HG02610 (cell line): ENCODE data around the gene AP3S2.
"Not testable (repeated sequence)": the region's sequence is repeated elsewhere in the genome, so short reads cannot be mapped to it uniquely, and the experiment has no call there.

Source experiments
- ATAC-seq: cut with Tn5 transposase; IDR thresholded peaks from one replicate; pipeline ENCODE4 v1.9.1; 2021; ENCODE audit warnings: mild to moderate bottlenecking, moderate library complexity; ENCODE audit not compliant: unreplicated experiment

The AP3S2 gene

GRCh38 chr15:89802986-89803824 is 90.6 kb downstream of the AP3S2 start:
- ATAC-seq: no peak

GRCh38 chr15:89802231-89802928 is 91.4 kb downstream of the AP3S2 start:
- ATAC-seq: no peak

DNA sequence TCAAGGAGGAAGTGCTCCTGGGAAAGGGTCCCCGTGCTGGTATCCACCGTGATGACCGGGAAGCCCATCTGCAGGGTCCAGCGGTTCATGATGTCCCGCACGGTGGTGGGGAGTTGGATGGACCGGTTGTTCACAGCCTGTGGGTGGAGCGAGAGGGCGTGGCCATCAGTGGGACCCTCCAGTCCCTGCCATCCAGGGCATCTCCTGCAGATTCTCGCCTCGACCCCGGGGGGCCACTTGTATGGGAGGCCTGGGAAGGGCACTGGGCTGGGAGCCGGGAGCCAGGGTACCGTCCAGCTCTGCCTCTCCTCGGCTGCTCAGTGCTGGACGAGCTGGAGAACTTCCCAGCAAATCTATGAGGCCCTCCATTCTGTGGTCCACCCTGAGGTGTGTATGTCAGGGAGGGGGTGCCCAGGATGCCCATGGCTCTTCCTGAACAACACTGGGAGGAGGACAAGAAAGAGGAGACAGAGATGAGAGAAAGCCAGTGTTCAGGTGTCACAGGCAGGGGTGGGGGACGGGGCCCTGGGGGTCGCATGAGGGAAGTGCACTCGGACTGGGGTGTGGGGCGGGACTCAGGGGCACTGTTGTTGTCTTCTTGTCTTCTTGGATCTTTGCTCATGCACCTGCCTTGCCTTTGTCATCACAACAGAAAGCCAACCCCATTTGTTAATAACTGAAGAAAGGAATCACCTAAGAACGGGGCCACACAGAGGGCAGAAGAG is 92.2 kb downstream of the AP3S2 start:
- no peak for ATAC-seq

GRCh38 chr15:89799918-89800498 is 93.8 kb downstream of the AP3S2 start:
- no peak for ATAC-seq

DNA sequence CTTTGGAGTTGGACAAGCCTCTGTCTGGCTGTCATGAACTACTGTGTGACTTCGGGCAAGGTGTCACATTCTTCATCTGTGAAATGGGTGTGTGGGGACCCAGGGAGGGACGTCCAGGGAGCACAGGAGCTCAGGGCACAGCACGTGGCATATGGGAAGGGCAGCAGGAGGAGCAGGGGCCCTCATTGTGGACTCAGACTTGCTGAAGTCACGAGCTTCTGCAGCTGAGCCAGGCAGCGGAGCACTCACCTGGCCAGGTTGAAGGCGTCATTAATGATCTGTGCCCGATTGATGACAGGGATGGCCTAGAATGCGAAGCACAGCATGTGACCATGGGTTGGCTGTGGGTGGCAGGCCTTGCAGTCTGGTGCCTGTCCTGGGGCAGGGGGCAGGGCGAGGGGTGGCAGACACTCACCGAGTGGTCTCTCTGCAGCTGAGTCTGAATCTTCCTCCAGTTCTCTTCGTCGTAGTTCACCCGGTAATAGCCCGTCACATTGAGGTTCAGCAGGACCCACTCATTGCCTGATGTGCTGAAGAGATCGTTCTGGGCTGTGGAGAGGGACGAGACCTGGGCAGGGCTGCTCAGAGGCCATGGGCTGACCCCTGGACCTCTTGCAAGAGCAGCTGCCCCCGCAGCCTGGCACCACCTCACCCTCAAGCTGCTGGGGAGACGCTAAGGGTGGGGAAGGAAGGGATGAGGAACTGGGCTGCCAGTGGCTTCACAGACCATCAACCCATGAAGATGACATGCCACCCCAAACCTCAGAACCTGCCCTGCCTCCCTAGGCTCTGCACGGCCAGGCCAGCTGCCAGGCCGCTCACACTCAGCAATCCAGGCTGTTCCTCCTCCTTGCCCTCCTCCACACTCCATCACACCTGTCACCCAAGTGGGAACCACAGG is 94.5 kb downstream of the AP3S2 start:
- ATAC-seq: no peak

DNA sequence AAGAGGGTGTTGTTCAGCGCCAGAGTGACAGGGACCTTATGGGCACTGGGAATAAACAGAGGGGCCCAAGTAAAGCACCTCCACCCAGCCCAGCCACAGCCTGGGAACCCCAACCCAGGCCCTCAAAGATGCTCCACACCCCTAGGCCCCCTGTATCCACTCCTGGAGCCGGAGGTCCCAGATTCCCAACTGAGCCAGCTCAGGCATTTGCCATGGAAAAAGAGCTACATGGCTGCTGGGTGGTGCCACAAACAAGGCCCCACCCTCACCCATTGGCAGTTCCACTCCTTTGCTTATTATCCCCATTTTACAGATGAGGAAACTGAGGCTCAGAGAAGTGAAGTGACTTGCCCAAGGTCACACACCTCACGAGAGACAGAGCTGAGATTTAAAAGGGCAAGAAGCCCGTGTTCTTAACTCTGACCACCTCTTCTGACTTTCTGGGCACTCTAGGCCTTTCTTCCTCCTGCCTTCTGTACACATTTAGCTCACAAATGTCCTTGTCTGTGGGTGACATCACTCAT is 96.1 kb downstream of the AP3S2 start:
- ATAC-seq: no peak

GRCh38 chr15:89795996-89796395 is 97.8 kb downstream of the AP3S2 start:
- ATAC-seq: no peak

- ATAC-seq: no peak
These were observed 99.1 kb downstream of the AP3S2 start for GRCh38 chr15:89794627-89795241.

DNA sequence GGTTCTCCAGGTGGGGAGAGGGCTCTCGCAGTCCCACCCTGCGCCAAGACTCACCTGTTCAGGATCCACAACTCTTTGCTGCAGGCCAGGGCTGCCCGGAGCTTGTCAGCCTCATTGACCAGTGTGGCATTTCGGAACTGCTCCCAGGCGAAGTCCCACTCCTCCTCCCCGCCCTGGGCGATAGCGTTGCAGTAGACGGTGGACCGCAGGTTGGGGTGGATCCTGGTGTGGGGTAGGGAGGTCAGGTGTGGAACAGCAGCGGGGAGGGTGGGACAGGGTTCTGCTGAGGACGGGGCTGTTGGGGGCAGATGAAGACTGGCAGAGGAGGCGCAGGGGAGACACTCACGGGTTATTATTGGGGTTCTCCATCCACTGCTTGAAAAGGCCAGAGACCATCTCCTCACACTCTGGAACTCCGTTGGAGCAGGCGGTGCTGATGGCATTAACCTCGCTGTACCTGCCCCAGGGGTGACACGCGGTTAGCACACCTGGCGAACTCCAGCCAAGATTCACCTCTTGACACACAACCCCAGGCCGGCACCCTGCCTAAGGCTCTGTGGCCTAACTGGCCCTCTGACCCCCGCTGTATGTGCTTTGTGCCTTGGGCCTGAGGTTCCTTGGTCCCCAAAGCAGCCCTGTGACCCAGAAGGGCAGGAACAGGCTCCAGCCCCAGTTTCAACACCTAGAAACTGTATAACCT is 101.5 kb downstream of the AP3S2 start:
- ATAC-seq: no peak

- ATAC-seq: no peak
These were observed 103.1 kb downstream of the AP3S2 start for GRCh38 chr15:89790661-89791060.

DNA sequence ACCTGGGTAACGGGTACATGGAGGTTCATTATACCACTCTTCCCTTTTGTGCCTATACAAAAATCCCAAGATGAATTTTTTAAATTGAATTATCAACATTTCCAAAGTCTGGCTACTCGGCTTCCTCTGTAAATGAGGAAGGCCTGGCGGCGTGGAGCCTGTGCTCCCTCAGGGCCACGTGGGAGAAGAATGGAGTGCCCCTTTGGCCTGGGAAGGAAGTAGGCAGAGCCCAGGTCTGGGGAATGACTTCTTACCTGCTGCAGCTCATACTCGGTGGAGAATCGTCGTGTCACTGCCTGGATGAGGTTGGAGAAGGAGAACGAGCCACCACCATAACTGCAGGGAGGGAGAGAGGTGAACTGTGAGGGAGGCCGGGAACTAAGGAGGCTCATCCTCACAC is 103.6 kb downstream of the AP3S2 start:
- ATAC-seq: no peak

GRCh38 chr15:89788585-89788984 is 105.2 kb downstream of the AP3S2 start:
- not testable (repeated sequence) for ATAC-seq

DNA sequence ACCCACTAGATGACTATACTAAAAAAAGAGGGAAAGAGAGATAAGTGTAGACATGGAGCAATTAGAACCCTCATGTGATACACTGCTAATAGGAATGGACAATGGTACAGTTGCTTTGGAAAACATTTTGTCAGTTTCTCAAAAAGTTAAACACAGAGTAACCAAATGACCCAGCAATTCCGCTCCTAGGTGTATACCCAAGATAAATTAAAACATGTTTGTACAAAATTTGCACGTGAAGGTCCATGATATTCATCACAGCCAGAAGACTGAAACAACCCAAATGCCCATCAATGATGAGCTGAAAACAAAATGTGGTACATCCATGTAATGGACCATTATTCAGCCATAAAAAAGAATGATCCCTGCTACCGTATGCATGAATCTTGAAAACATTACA is 105.8 kb downstream of the AP3S2 start:
- no peak for ATAC-seq

DNA sequence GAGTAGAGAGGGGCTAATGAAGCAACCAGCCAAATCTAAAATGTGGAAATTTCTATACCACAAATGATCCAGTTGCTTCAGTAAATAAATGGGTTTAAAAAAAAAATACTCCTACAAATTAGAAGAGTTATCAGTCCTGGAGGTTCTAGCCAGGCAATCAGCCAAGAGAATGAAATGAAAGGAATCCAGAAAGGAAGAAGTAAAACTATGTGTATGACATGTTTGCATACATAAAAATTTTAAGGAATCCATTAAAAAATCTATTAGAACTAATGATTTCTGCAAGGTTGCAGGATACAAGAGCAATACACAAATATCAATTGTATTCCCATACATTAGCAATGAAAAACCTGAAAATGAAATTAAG is 108.0 kb downstream of the AP3S2 start:
- ATAC-seq: no peak

GRCh38 chr15:89785064-89785773 is 108.6 kb downstream of the AP3S2 start:
- ATAC-seq: no peak

GRCh38 chr15:89784686-89784960 is 109.2 kb downstream of the AP3S2 start:
- ATAC-seq: no peak

DNA sequence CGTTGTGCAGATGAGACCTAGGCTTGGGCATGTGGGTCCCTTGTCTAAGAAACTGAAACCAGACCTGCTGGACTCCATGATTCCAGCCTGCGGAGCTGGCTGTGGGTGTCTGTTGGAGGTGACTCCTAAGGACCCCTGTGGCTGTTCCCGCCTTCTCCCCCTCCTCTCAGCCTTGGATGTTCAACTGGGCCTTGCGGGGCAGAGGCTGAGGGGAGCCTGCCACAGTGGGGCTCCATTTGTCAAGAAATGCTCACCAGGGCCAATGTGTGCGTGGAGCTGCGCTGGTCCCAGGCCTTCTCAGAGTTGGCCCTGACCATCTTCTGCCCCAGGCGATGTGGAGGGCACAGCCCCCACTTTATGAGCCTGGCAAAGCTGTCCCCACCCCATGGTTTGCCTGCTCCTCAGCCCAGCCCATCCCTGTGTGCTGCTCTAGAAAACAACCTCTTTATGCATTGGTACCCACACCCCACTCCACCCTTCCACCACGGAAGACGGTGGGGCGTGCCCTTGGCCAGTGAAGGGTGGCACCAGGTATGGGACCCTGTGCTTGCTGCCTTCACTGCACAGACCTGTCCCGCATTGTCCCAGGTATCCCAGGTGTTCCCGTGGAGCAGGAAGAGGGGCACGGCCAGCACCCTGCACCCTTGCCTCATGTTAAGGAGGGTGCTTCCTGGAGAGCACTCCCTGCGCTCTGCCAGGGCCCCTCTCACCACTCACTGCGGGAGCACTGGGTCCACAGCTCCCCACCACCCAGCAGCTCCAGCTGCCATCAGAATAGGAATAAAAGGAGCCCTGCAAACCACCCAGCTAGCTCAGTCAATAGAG is 109.7 kb downstream of the AP3S2 start:
- ATAC-seq: no peak
